Cardiac muscle cell (in vitro differentiated cells and primary cell): ENCODE measurements around the gene SOX21. TPM values are rescaled to one million over a fixed set of nuclear protein-coding genes. Genes with fewer than 3 reads are reported as not detected.

Experiments used
- DNase-seq, 2 donors: peaks; one replicate each; pipeline versions ENCODE4 v3.0.0 to v3.0.0-alpha.2; 2010 to 2017; ENCODE audit warnings: low read depth in 1 of 2, low spot score in 1 of 2
- H3K27ac ChIP-seq: fragments of 200-600 bp; sonication (generic); 2 replicates; pipeline ENCODE4 v1.5.1; 2016
- H3K27me3 ChIP-seq: fragments of 200-600 bp; sonication (generic); 2 replicates; pipeline ENCODE4 v1.6.0; 2016; ENCODE audit warnings: control low read depth
- H3K36me3 ChIP-seq: fragments of 200-600 bp; sonication (generic); 2 replicates; pipeline ENCODE4 v1.5.1; 2016; ENCODE audit warnings: control low read depth
- H3K4me1 ChIP-seq: fragments of 200-600 bp; sonication (generic); 2 replicates; pipeline ENCODE4 v1.8.1; 2017; ENCODE audit warnings: low read depth, mild to moderate bottlenecking, mixed run types
- H3K4me3 ChIP-seq: fragments of 200-600 bp; sonication (generic); 2 replicates; pipeline ENCODE4 v1.5.1; 2016; ENCODE audit warnings: mild to moderate bottlenecking
- H3K9me3 ChIP-seq: fragments of 200-600 bp; sonication (generic); 2 replicates; pipeline ENCODE4 v1.5.1; 2017; ENCODE audit warnings: low read depth, mild to moderate bottlenecking, control low read depth
- CTCF ChIP-seq: IDR thresholded peaks from 2 replicates; pipeline ENCODE4 v1.5.1; 2012; ENCODE audit warnings: low read depth, mild to moderate bottlenecking, low read length
- polyA plus RNA-seq: library from polyadenylated mRNA; unstranded; fragments of >200 nt; fragmentation: Nextera tagmentation; extraction: Ambion mirVana; gene quantifications from 2 replicates; pipeline ENCODE4 v1.2.1, GENCODE V29; 2016
- total RNA-seq: library from RNA; depleted of rRNA; stranded (reverse); fragments of >200 nt; gene quantifications from 2 replicates; pipeline ENCODE4 v1.2.3, GENCODE V29; 2016

The SOX21 gene
- total and polyA plus RNA-seq, 2 experiments from 2014 or later = not detected

DNA sequence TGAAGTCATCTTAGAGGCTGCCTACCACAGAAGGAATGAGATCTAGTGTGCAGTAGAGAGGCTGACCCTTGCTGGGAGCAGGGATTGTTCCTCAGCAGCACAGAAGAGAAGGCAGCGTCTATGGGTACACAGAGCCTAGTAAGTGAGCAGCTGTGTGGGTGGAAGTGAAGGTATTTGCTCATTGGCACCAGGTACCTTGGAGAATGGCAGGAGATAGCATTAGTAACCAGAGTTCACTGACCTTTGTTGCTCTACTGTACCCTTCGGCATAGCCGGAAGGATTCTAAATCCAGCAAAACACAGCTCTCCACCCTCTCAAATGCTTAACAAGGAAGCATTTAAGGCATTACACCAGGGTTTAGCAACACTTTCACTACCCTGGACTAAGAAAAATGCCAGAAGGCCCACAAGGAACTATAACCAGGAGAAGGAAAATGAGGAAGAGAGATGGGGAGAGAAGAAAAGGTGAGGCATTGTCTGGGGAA, 12.3 kb downstream of the SOX21 start:
- no peak overlapping the region for H3K27ac ChIP-seq

DNA sequence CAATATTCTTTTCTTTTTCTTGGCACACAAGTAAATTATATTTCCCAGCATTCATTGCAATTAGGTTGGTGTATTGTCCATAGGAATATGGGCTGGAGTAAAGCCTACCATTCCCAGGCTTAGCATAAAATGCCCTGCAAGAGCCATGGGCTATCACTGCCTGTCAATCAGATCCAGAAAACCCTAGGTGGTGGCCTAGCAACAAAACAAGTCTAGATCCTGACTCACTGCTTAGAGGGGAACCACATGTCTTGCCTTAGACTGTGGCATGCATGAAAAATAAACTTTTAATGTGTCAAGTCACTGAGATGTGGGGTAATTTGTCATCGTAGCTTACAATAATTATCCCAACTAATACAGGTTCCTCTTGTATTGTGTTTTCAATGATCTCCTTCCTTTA, 16.2 kb downstream of the SOX21 start:
- no peak for TF ChIP-seq CTCF

More for the DNA sequence above, 12.3 kb downstream of the SOX21 start:
- Histone ChIP-seq H3K36me3 (no peaks in the 10 kb centered on the region), H3K4me1 (no peaks in the 10 kb centered on the region), H3K27me3 (peaks cover 83% of the 10 kb centered on the region), H3K4me3 (no peak overlapping the region), H3K9me3 (no peaks in the 10 kb centered on the region)
- no peak for TF ChIP-seq CTCF
- no peak for DNase-seq

GRCh38 chr13:94692030-94692429, 20.3 kb downstream of the SOX21 start:
- Histone ChIP-seq H3K27ac (no peak overlapping the region), H3K36me3 (no peaks in the 10 kb centered on the region), H3K27me3 (peaks cover 23% of the 10 kb centered on the region), H3K9me3 (no peaks in the 10 kb centered on the region), H3K4me3 (no peak overlapping the region), H3K4me1 (no peaks in the 10 kb centered on the region)
- TF ChIP-seq CTCF = no peak
- no peak for DNase-seq

More for the DNA sequence above, 16.2 kb downstream of the SOX21 start:
- Histone ChIP-seq H3K27ac (no peak overlapping the region), H3K4me1 (no peaks in the 10 kb centered on the region), H3K36me3 (no peaks in the 10 kb centered on the region), H3K27me3 (peaks cover 58% of the 10 kb centered on the region), H3K9me3 (no peaks in the 10 kb centered on the region), H3K4me3 (no peak overlapping the region)
- no peak for DNase-seq

DNA sequence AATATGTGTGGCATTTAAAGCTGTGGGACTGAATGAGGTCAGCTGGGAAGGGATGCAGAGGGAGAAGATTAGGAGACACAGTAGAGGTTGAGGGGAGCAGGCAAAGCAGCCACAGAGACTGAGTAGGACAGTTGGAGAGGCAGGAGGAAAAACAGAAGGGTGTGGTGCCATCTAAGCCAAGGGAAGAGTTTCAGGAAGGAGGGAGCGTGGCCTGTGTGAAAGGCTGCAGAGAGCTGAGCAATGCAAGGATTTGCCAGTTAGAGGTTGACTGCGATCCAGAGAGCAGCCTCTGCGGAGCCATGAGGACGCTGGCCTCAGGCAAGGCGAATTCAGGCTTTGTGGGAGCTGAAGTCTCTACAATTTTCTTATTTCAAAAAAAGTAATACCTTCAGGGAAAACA, 28.9 kb downstream of the SOX21 start:
- H3K27ac ChIP-seq = no peak overlapping the region
- no peaks in the 10 kb centered on the region for H3K9me3 ChIP-seq
- DNase-seq = no peak
- H3K4me3 ChIP-seq = no peak overlapping the region
- no peaks in the 10 kb centered on the region for H3K4me1 ChIP-seq
- no peaks in the 10 kb centered on the region for H3K36me3 ChIP-seq
- no peak for TF ChIP-seq CTCF
- peaks cover 17% of the 10 kb centered on the region for H3K27me3 ChIP-seq

DNA sequence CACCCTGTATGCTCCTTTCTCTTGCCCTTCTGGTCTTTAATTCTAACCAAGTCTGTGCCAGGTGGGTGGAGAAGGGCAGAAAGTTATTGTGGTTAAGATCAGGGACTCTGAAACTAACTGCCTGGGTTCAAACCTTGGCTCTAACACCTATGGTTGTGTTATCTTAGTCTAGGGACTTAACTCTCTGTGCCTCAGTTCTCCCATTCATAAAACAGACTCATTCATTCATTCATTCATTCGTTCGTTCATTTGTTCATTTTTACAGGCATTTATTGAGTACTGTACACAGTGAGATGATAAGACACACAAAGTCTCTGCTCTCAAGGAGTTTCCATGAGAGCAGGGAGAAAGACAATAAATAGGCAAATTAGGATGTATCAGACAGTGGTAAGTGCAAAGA, 30.1 kb downstream of the SOX21 start:
- H3K27me3 ChIP-seq = peaks cover 28% of the 10 kb centered on the region
- TF ChIP-seq CTCF = no peak

GRCh38 chr13:94679614-94680013, 32.7 kb downstream of the SOX21 start:
- H3K27me3 ChIP-seq = peaks cover 51% of the 10 kb centered on the region
- no peak overlapping the region for H3K4me3 ChIP-seq
- TF ChIP-seq CTCF = no peak
- H3K4me1 ChIP-seq = no peaks in the 10 kb centered on the region
- no peak for DNase-seq
- H3K9me3 ChIP-seq = no peaks in the 10 kb centered on the region
- H3K27ac ChIP-seq = no peak overlapping the region
- H3K36me3 ChIP-seq = no peaks in the 10 kb centered on the region

More for the DNA sequence above, 30.1 kb downstream of the SOX21 start:
- DNase-seq = no peak
- H3K4me3 ChIP-seq = no peak overlapping the region
- H3K36me3 ChIP-seq = no peaks in the 10 kb centered on the region
- H3K4me1 ChIP-seq = no peaks in the 10 kb centered on the region
- no peaks in the 10 kb centered on the region for H3K9me3 ChIP-seq
- no peak overlapping the region for H3K27ac ChIP-seq
